Mucosa of gallbladder (tissue), 1 donor: Measurements from ENCODE around the gene PGLYRP4. TPM values are rescaled to one million over a fixed set of nuclear protein-coding genes. Genes with fewer than 3 reads are reported as not detected.
A peak's percentile ranks its signal among the peaks of the same experiment; 100 is the strongest.

Source experiments
- DNase-seq: peaks from one replicate; pipeline ENCODE4 v3.0.0-alpha.2; 2020; ENCODE audit warnings: low spot score
- total RNA-seq: library from RNA; stranded (reverse); gene quantifications from one replicate; pipeline ENCODE4 v1.2.1, GENCODE V29; 2021
- donor health status: DM: no; HTN: no; CAD: no.

The PGLYRP4 gene
- total RNA-seq = not detected

- peak; percentile 6 for DNase-seq
Observed at GRCh38 chr1:153348511-153349362, at the start of gene PGLYRP4. Gene PGLYRP4 (minus strand): TSS chr1:153348841. CDS start chr1:153347932, 909 bp downstream.

GRCh38 chr1:153397924-153398651, 49.4 kb upstream of the PGLYRP4 start:
- peak; percentile 7 for DNase-seq

- peak; percentile 5 for DNase-seq
Observed at GRCh38 chr1:153397051-153397923, 48.6 kb upstream of the PGLYRP4 start.

GRCh38 chr1:153396461-153396860, 47.8 kb upstream of the PGLYRP4 start:
- DNase-seq = peak; percentile 2

- DNase-seq = no peak
Observed at GRCh38 chr1:153395776-153396175, 47.1 kb upstream of the PGLYRP4 start.

- peak; percentile 5 for DNase-seq
Observed at GRCh38 chr1:153395136-153395685, 46.6 kb upstream of the PGLYRP4 start.

- DNase-seq = no peak
Observed at GRCh38 chr1:153394391-153394790, 45.8 kb upstream of the PGLYRP4 start.

- DNase-seq = no peak
Observed at GRCh38 chr1:153393926-153394325, 45.3 kb upstream of the PGLYRP4 start.

GRCh38 chr1:153392822-153393221, 44.2 kb upstream of the PGLYRP4 start:
- DNase-seq = no peak

- no peak for DNase-seq
Observed at GRCh38 chr1:153392258-153392657, 43.6 kb upstream of the PGLYRP4 start.

GRCh38 chr1:153390938-153391710, 42.5 kb upstream of the PGLYRP4 start, which contains the start of gene S100A8:
Gene S100A8 (minus strand): TSS chr1:153391073. CDS start chr1:153390535, 538 bp downstream.
- DNase-seq = peak; percentile 9

- DNase-seq = peak; percentile 7
Observed at GRCh38 chr1:153389973-153390879, 41.6 kb upstream of the PGLYRP4 start.

GRCh38 chr1:153389401-153389800, 40.8 kb upstream of the PGLYRP4 start:
- no peak for DNase-seq

- DNase-seq = no peak
Observed at GRCh38 chr1:153387785-153388184, 39.1 kb upstream of the PGLYRP4 start.

GRCh38 chr1:153387001-153387400, 38.4 kb upstream of the PGLYRP4 start:
- DNase-seq = no peak

GRCh38 chr1:153386500-153386901, 37.9 kb upstream of the PGLYRP4 start:
- peak; percentile 47 for DNase-seq

- DNase-seq = no peak
Observed at GRCh38 chr1:153384958-153385580, 36.4 kb upstream of the PGLYRP4 start.

- DNase-seq = no peak
Observed at GRCh38 chr1:153380711-153381110, 32.1 kb upstream of the PGLYRP4 start.

- DNase-seq = no peak
Observed at GRCh38 chr1:153379591-153379990, 30.9 kb upstream of the PGLYRP4 start.
